Trophoblast cell (in vitro differentiated cells and primary cell): ENCODE measurements around the gene MMP25.

Experiments used
- DNase-seq, 2 donors: peaks; one replicate each; pipeline ENCODE4 v3.0.0-alpha.2; 2016
- H2AFZ ChIP-seq: 2 replicates; pipeline ENCODE4 v1.6.1; 2013; ENCODE audit warnings: low read length, moderate library complexity, mild to moderate bottlenecking; ENCODE audit not compliant: insufficient read depth, poor library complexity
- H2AK5ac ChIP-seq: 2 replicates; pipeline ENCODE4 v1.6.1; 2013; ENCODE audit warnings: mild to moderate bottlenecking, low read length
- H2BK120ac ChIP-seq: 2 replicates; pipeline ENCODE4 v1.6.1; 2013; ENCODE audit warnings: low read length, mild to moderate bottlenecking, moderate library complexity; ENCODE audit not compliant: insufficient read depth, poor library complexity
- H2BK12ac ChIP-seq: 2 replicates; pipeline ENCODE4 v1.6.1; 2013; ENCODE audit warnings: mild to moderate bottlenecking, low read length, moderate library complexity
- H2BK5ac ChIP-seq: 2 replicates; pipeline ENCODE4 v1.6.1; 2013; ENCODE audit warnings: low read length, low read depth, moderate library complexity, mild to moderate bottlenecking; ENCODE audit not compliant: poor library complexity
- H3K14ac ChIP-seq: 2 replicates; pipeline ENCODE4 v1.6.1; 2013; ENCODE audit warnings: mild to moderate bottlenecking, low read length
- H3K18ac ChIP-seq: 2 replicates; pipeline ENCODE4 v1.6.1; 2013; ENCODE audit warnings: mild to moderate bottlenecking, low read length
- H3K23ac ChIP-seq: 2 replicates; pipeline ENCODE4 v1.6.1; 2013; ENCODE audit warnings: low read length
- H3K27ac ChIP-seq: 2 replicates; pipeline ENCODE4 v1.5.1; 2013; ENCODE audit warnings: low read depth, mild to moderate bottlenecking, inconsistent platforms, low read length, moderate library complexity
- H3K27me3 ChIP-seq: 2 replicates; pipeline ENCODE4 v1.6.1; 2013; ENCODE audit warnings: inconsistent platforms, mild to moderate bottlenecking, low read length, moderate library complexity; ENCODE audit not compliant: insufficient read depth
- H3K36me3 ChIP-seq, 2 experiments: 1 replicate in 1 of 2; 2 replicates in 1 of 2; pipeline ENCODE4 v1.6.1; 2013; ENCODE audit warnings: low read length in 2 of 2, mild to moderate bottlenecking in 2 of 2, moderate library complexity in 1 of 2; ENCODE audit not compliant: insufficient read depth in 2 of 2, control insufficient read depth in 1 of 2
- H3K4ac ChIP-seq: 2 replicates; pipeline ENCODE4 v1.6.1; 2013; ENCODE audit warnings: low read depth, mild to moderate bottlenecking, low read length, moderate library complexity
- H3K4me1 ChIP-seq, 2 experiments: 1 replicate in 1 of 2; 2 replicates in 1 of 2; pipeline ENCODE4 v1.6.1; 2013; ENCODE audit warnings: low read length in 2 of 2, mild to moderate bottlenecking in 2 of 2, moderate library complexity in 1 of 2; ENCODE audit not compliant: insufficient read depth in 2 of 2, control insufficient read depth in 1 of 2
- H3K4me2 ChIP-seq: 2 replicates; pipeline ENCODE4 v1.6.1; 2013; ENCODE audit warnings: inconsistent platforms, mild to moderate bottlenecking, low read length, moderate library complexity
- H3K4me3 ChIP-seq: 2 replicates; pipeline ENCODE4 v1.5.1; 2013; ENCODE audit warnings: mild to moderate bottlenecking, low read depth, low read length, inconsistent platforms
- H3K79me1 ChIP-seq: one replicate; pipeline ENCODE4 v1.6.1; 2013; ENCODE audit warnings: low read length
- H3K79me2 ChIP-seq: 2 replicates; pipeline ENCODE4 v1.6.1; 2013; ENCODE audit warnings: low read length, mild to moderate bottlenecking; ENCODE audit not compliant: control insufficient read depth, insufficient read depth, poor library complexity
- H3K9ac ChIP-seq: 2 replicates; pipeline ENCODE4 v1.6.1; 2013; ENCODE audit warnings: mild to moderate bottlenecking, low read length
- H3K9me3 ChIP-seq: 2 replicates; pipeline ENCODE4 v1.6.1; 2013; ENCODE audit warnings: low read depth, mild to moderate bottlenecking, control low read depth, inconsistent platforms, low read length; ENCODE audit not compliant: insufficient read depth
- H4K12ac ChIP-seq: 2 replicates; pipeline ENCODE4 v1.6.1; 2013; ENCODE audit warnings: low read depth, mild to moderate bottlenecking, low read length, moderate library complexity
- H4K8ac ChIP-seq: 2 replicates; pipeline ENCODE4 v1.6.1; 2013; ENCODE audit warnings: low read depth, mild to moderate bottlenecking, low read length, moderate library complexity
- H4K91ac ChIP-seq: one replicate; pipeline ENCODE4 v1.6.1; 2013; ENCODE audit warnings: low read depth, mild to moderate bottlenecking, low read length, moderate library complexity
- WGBS: extraction: QIAGEN DNeasy Blood & Tissue Kit; methylation state at CpG from one replicate; pipeline ENCODE4 v1.1.7; 2013; ENCODE audit warnings: missing lambda C conversion rate; ENCODE audit not compliant: insufficient read length, insufficient coverage; ENCODE audit errors: extremely low coverage; 5-methylcytosine and 5-hydroxymethylcytosine counted together

Gene MMP25

GRCh38 chr16:3097266-3097665 is 50.9 kb downstream of the MMP25 start:
- H3K4ac ChIP-seq: no peak overlapping the region
- peaks cover 8% of the 10 kb centered on the region for H3K79me1 ChIP-seq
- DNase-seq: no peak
- no peak overlapping the region for H2BK120ac ChIP-seq
- no peak overlapping the region for H3K4me2 ChIP-seq
- no peak overlapping the region for H2AFZ ChIP-seq
- no peak overlapping the region for H2BK5ac ChIP-seq
- H3K23ac ChIP-seq: no peak overlapping the region
- no peaks in the 10 kb centered on the region for H3K27me3 ChIP-seq
- H3K18ac ChIP-seq: no peak overlapping the region
- no peak overlapping the region for H4K91ac ChIP-seq
- H2AK5ac ChIP-seq: no peak overlapping the region
- H4K8ac ChIP-seq: no peak overlapping the region
- H3K79me2 ChIP-seq: no peaks in the 10 kb centered on the region
- peaks cover 2% of the 10 kb centered on the region for H3K9me3 ChIP-seq
- no CpG with 5 or more reads among the region's 8 CpGs for WGBS
- H3K4me1 ChIP-seq: peaks cover 9 to 13% of the 10 kb centered on the region in 2 experiments
- H3K4me3 ChIP-seq: no peak overlapping the region
- no peak overlapping the region for H3K27ac ChIP-seq
- no peak overlapping the region for H3K14ac ChIP-seq
- H3K36me3 ChIP-seq: no peaks in the 10 kb centered on the region
- H2BK12ac ChIP-seq: no peak overlapping the region
- H3K9ac ChIP-seq: no peak overlapping the region
- H4K12ac ChIP-seq: no peak overlapping the region

DNA sequence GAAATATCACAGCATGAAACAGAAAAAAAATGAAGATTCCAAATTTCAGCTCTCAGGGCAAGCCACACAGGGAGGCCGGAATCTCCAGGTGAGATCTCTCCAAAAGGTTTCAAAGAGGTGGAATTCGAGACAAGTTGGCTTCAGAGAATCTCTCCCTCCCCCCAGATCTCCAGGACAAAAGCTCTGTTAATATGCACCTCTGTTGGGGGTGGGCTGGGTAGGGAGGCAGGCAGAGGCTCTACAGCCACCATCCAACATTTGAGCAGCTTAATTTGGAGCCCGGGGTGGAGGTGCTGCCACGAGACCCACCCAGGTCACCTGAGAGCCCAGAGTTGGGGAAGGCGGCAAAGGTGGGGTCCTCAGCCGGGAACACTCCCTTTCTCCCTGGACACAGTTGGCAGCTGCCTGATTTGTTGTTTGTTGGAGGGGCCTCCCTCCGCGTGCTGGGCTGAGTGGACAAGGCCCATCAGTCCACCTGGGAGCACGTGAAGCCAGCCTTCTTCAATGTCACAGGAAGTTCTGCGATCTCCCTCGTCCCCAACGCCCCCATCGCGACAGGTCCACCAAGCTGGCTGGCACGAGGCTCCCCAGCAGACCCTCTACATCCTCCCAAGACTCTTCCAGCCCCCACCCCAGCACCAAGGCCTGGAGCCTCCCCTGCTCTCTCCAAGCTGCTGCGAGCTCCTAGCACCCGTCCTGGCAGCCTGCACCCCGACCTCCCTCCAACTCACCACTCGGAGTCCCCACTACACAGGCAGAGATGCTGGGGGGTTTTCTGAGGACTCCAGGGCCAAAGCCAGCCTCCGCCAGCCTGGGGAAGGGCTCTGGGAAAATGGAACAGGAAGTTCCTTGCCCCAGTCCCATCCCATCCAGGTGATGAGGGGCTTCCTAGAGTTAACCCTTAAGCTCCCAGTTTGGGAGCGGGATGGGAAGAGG is 52.4 kb downstream of the MMP25 start, which contains the start of gene ZSCAN10:
Gene ZSCAN10 (minus strand): TSS at position 836 of the 936 bp plus-strand sequence. CDS start 6,357 bp downstream, outside the sequence.
- Histone ChIP-seq H4K12ac (peak within 1 kb of the TSS; percentile 39), H4K91ac (peak within 1 kb of the TSS; percentile 45), H3K79me2 (no peaks in the 10 kb centered on the region), H3K4me2 (peak within 1 kb of the TSS; percentile 53), H2AFZ (peak within 1 kb of the TSS; percentile 82), H3K9me3 (peaks cover 2% of the 10 kb centered on the region), H2BK12ac (no peak within 1 kb of the TSS), H3K18ac (peak within 1 kb of the TSS; percentile 34), H3K14ac (peak within 1 kb of the TSS; percentile 33), H3K36me3 (no peaks in the 10 kb centered on the region), H4K8ac (peak within 1 kb of the TSS; percentile 81), H3K4ac (no peak within 1 kb of the TSS), H2BK120ac (no peak within 1 kb of the TSS), H3K23ac (no peak within 1 kb of the TSS), H3K9ac (no peak within 1 kb of the TSS), H3K4me1 (peaks cover 9 to 13% of the 10 kb centered on the region in 2 experiments), H3K27me3 (no peaks in the 10 kb centered on the region), H2BK5ac (no peak within 1 kb of the TSS), H2AK5ac (no peak within 1 kb of the TSS), H3K79me1 (peaks cover 8% of the 10 kb centered on the region), H3K4me3 (no peak within 1 kb of the TSS), H3K27ac (no peak within 1 kb of the TSS)
- DNase-seq: no peak
- no CpG with 5 or more reads among the region's 21 CpGs for WGBS

- Histone ChIP-seq H3K18ac (no peak overlapping the region), H3K4me1 (peaks cover 9 to 13% of the 10 kb centered on the region in 2 experiments), H3K79me1 (peaks cover 8% of the 10 kb centered on the region), H2BK5ac (no peak overlapping the region), H4K91ac (no peak overlapping the region), H4K8ac (no peak overlapping the region), H3K27ac (no peak overlapping the region), H3K9ac (no peak overlapping the region), H2AFZ (no peak overlapping the region), H3K36me3 (no peaks in the 10 kb centered on the region), H2AK5ac (no peak overlapping the region), H3K4ac (no peak overlapping the region), H3K4me3 (no peak overlapping the region), H3K79me2 (no peaks in the 10 kb centered on the region), H3K4me2 (peak overlapping the region; percentile 53), H3K14ac (no peak overlapping the region), H4K12ac (no peak overlapping the region), H2BK12ac (no peak overlapping the region), H3K23ac (no peak overlapping the region), H2BK120ac (no peak overlapping the region), H3K27me3 (no peaks in the 10 kb centered on the region), H3K9me3 (peaks cover 2% of the 10 kb centered on the region)
- DNase-seq: no peak
- WGBS: no CpG with 5 or more reads among the region's 5 CpGs
Measured at GRCh38 chr16:3099395-3099731, 53.0 kb downstream of the MMP25 start.

DNA sequence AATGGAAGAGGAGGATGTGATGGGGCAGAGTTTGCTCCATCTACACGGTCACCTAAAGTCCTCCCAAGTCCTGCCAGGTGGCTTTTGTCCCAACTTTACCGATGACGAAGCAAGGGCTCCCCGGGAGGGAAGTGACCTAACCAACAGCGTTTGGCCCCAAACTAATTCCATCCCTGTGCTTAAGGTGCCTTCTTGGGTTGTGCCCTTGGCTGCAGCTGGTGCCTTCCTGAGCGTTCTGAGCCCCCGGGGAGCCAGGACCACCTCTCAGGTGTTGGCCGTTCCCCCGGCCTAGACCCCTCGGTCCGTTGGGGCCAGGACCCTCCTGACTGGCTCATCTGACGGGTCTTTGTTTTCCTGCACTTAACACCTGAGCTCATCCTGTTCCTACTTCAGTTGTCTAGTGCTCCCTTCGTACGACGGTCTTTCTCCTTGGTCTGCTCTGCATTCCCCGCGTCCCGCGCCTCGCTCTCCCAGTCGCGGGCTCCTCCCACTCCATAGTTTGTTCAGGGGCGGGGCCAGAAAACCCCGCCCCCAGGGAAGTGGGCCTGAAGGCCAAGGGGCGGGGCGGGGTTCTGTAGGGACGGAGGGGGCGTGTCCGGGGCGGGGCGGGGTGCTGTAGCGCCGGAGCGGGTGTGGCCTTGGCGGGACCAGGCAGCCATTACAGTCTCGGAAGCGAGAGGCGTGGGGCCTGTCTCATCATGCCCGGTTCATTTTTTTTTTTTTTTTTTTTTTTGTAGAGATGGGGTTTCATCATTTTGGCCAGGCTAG is 53.6 kb downstream of the MMP25 start:
- Histone ChIP-seq H3K14ac (peak overlapping the region; percentile 33), H3K18ac (peak overlapping the region; percentile 34), H2BK5ac (no peak overlapping the region), H3K4me1 (peaks cover 9 to 13% of the 10 kb centered on the region in 2 experiments), H4K8ac (peak overlapping the region; percentile 81), H3K27ac (no peak overlapping the region), H2AK5ac (no peak overlapping the region), H3K9ac (no peak overlapping the region), H4K91ac (peak overlapping the region; percentile 45), H3K36me3 (no peaks in the 10 kb centered on the region), H3K9me3 (peaks cover 2% of the 10 kb centered on the region), H3K27me3 (no peaks in the 10 kb centered on the region), H2BK12ac (no peak overlapping the region), H2BK120ac (no peak overlapping the region), H4K12ac (peak overlapping the region; percentile 39), H2AFZ (peak overlapping the region; percentile 82), H3K23ac (no peak overlapping the region), H3K4ac (no peak overlapping the region), H3K4me2 (peak overlapping the region; percentile 53), H3K79me2 (no peaks in the 10 kb centered on the region), H3K4me3 (no peak overlapping the region), H3K79me1 (peaks cover 8% of the 10 kb centered on the region)
- WGBS: no CpG with 5 or more reads among the region's 39 CpGs
- DNase-seq: peak; percentile 92 to 94
